ENCODE results near the gene TADA3. TPM values are rescaled to one million over a fixed set of nuclear protein-coding genes. Genes with fewer than 3 reads are reported as not detected.

TADA3 gene
- total and polyA plus RNA-seq, 12 donors = 38.5 to 59.6 (median 43.5) TPM

- peaks cover 5 to 51% (median 35%) of the 10 kb centered on the region in 9 donors for H3K4me1 ChIP-seq
Measured at GRCh38 chr3:9791790-9792404, 376 bp downstream of the TADA3 start.

DNA sequence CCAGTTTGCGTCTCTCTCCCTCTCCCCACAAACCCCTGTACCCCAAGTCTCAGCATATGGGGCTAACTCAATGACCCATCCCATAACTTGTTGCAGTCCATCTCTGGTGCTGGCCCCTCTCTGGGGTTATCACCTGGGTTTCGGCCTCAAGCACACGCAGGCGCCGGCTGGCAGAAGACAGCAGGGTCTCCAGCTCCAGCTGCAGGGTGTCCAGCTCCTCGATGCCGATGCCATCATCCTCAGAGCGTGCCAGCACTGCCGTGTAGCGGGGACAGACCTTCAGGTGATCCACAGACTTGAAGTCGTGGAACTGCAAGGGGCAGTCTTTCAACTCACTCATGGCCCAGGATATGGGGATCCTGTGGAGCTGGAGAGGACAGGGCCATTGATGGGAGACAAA is 1.1 kb downstream of the TADA3 start:
- Histone ChIP-seq H3K9me3 (no peaks in the 10 kb centered on the region), H3K4me1 (peaks cover 5 to 46% (median 35%) of the 10 kb centered on the region in 9 donors), H3K27ac (peak overlapping the region in 6 of 10 donors; percentile 91 to 98 (median 97)), H3K36me3 (peaks cover 0 to 72% (median 8%) of the 10 kb centered on the region in 9 donors), H3K4me3 (peak overlapping the region in 2 of 10 donors; percentile 75 to 100), H3K27me3 (no peaks in the 10 kb centered on the region)
- intact Hi-C loops (cut with DNase I) = loop anchor here in 4 of 10 donors (5.0 kb wide), 3 partner anchors 39 to 139 kb away; partner anchors contain the start of gene BRPF1 (in 1 of the 4)
- DNase-seq = no peak
- no peak for TF ChIP-seq CTCF (IDR thresholded peaks at IDR 0.05)
- no peak for ATAC-seq
- WGBS, 2 donors = 88 to 89% methylated on average over 11 of the region's 11 CpGs

More at GRCh38 chr3:9791790-9792404, 376 bp downstream of the TADA3 start:
- Histone ChIP-seq H3K27ac (peak overlapping the region; percentile 91 to 98 (median 97)), H3K27me3 (no peaks in the 10 kb centered on the region), H3K9me3 (no peaks in the 10 kb centered on the region), H3K36me3 (peaks cover 0 to 70% (median 8%) of the 10 kb centered on the region in 9 donors), H3K4me3 (peak overlapping the region; percentile 63 to 100 (median 80))
- ATAC-seq = no peak
- intact Hi-C loops (cut with DNase I) = loop anchor here in 5 of 10 donors (2.0 to 5.0 kb wide), 5 partner anchors 40 to 140 kb away; partner anchors contain the start of genes BRPF1 (in 2 of the 5) and OGG1 (in 1 of the 5)
- WGBS, 2 donors = 17 to 18% methylated on average over 14 of the region's 14 CpGs
- no peak for DNase-seq
- TF ChIP-seq CTCF (IDR thresholded peaks at IDR 0.05) = no peak

GRCh38 chr3:9787714-9788113 is 4.6 kb downstream of the TADA3 start:
- no peak for TF ChIP-seq CTCF (IDR thresholded peaks at IDR 0.05)
- Histone ChIP-seq H3K36me3 (peaks cover 0 to 84% (median 20%) of the 10 kb centered on the region in 9 donors), H3K9me3 (no peaks in the 10 kb centered on the region), H3K4me3 (no peak overlapping the region), H3K4me1 (peaks cover 0 to 27% (median 13%) of the 10 kb centered on the region in 9 donors), H3K27me3 (no peaks in the 10 kb centered on the region), H3K27ac (no peak overlapping the region)
- ATAC-seq = no peak
- no peak for DNase-seq
- intact Hi-C loops (cut with DNase I) = no loop called here
- WGBS, 2 donors = 82 to 83% methylated on average over 6 of the region's 6 CpGs

- TF ChIP-seq CTCF (IDR thresholded peaks at IDR 0.05) = peak in 5 of 9 donors; percentile 9 to 47 (median 17)
- H3K4me1 ChIP-seq = peaks cover 0 to 31% (median 12%) of the 10 kb centered on the region in 9 donors
- no peak overlapping the region for H3K4me3 ChIP-seq
- DNase-seq (no peak), ATAC-seq (no peak)
- no peak overlapping the region for H3K27ac ChIP-seq
- H3K9me3 ChIP-seq = no peaks in the 10 kb centered on the region
- intact Hi-C loops (cut with DNase I) = no loop called here
- no peaks in the 10 kb centered on the region for H3K27me3 ChIP-seq
- 87 to 94% methylated on average over 13 of the region's 13 CpGs for WGBS, 2 donors
- H3K36me3 ChIP-seq = peaks cover 0 to 91% (median 27%) of the 10 kb centered on the region in 9 donors
Measured at GRCh38 chr3:9786825-9787669, 5.2 kb downstream of the TADA3 start.
